Endothelial cell of umbilical vein (primary cell): ENCODE results near the gene RAB3D. TPM values are rescaled to one million over a fixed set of nuclear protein-coding genes. Genes with fewer than 3 reads are reported as not detected.

Experiments used
- BruUV-seq: library from RNA; stranded (reverse); fragments of 400-500 nt; replicated peaks from 2 replicates; lab custom pipeline; 2021; lab: Mats Ljungman, UMichigan
- CTCF ChIA-PET: fragments of 300-600, 350-600 bp; sonication (Branson Sonifier 250); formaldehyde crosslinking; loops from one replicate; lab custom pipeline; 2021; ENCODE audit warnings: antibody characterized with exemption, inconsistent platforms; lab: Charles Lee
- POLR2A ChIA-PET: fragments of 300-600, 350-600 bp; sonication (Branson Sonifier 250); formaldehyde crosslinking; loops from one replicate; lab custom pipeline; 2021; ENCODE audit warnings: antibody characterized with exemption, inconsistent platforms; lab: Charles Lee
- DNase-seq: peaks from one replicate; pipeline ENCODE4 v3.0.0-alpha.2; 2011; ENCODE audit warnings: low read depth, low spot score
- FAIRE-seq: peaks from 2 replicates; lab custom pipeline; 2011; peaks lifted over from hg19 to GRCh38; lab: Jason Lieb, UNC
- H2AFZ ChIP-seq: 2 replicates; pipeline ENCODE4 v1.6.0; 2012; ENCODE audit warnings: low read depth, low read length, control low read depth, inconsistent platforms
- H3K27ac ChIP-seq: 2 replicates; pipeline ENCODE4 v1.5.1; 2011; ENCODE audit warnings: low read depth, mild to moderate bottlenecking, control low read depth, low read length, moderate library complexity; ENCODE audit not compliant: insufficient read depth
- H3K27me3 ChIP-seq, 2 experiments: 2 replicates each; pipeline versions ENCODE4 v1.6.0 to v1.6.1; 2011; ENCODE audit warnings: low read length in 2 of 2, mixed read lengths in 1 of 2; ENCODE audit not compliant: control insufficient read depth in 2 of 2, insufficient read depth in 2 of 2
- H3K36me3 ChIP-seq, 2 experiments: 2 replicates in 1 of 2; 3 replicates in 1 of 2; pipeline ENCODE4 v1.5.1; 2011; ENCODE audit warnings: low read length in 2 of 2, mild to moderate bottlenecking in 1 of 2, moderate library complexity in 1 of 2; ENCODE audit not compliant: control insufficient read depth in 2 of 2, insufficient read depth in 2 of 2; ENCODE audit errors: extremely low read depth in 1 of 2
- H3K4me1 ChIP-seq: 3 replicates; pipeline ENCODE4 v1.5.1; 2011; ENCODE audit warnings: mild to moderate bottlenecking, low read length; ENCODE audit not compliant: control insufficient read depth, insufficient read depth; ENCODE audit errors: extremely low read depth
- H3K4me2 ChIP-seq: 2 replicates; pipeline ENCODE4 v1.6.1; 2011; ENCODE audit warnings: low read length, control low read depth, mixed read lengths; ENCODE audit not compliant: insufficient read depth
- H3K4me3 ChIP-seq, 3 experiments: fragments of 200-600 bp in 1 of 3; sonication (generic), shearing (Covaris generic) in 1 of 3; replicated peaks in 1 of 3; 2 replicates each; pipeline ENCODE4 v1.5.1; 2011 to 2016; ENCODE audit warnings: control low read depth in 3 of 3, low read length in 3 of 3, mild to moderate bottlenecking in 2 of 3, inconsistent platforms in 1 of 3, low read depth in 1 of 3, moderate library complexity in 1 of 3; ENCODE audit not compliant: insufficient read depth in 1 of 3
- H3K79me2 ChIP-seq: 2 replicates; pipeline ENCODE4 v1.6.0; 2012; ENCODE audit warnings: low read length, inconsistent platforms; ENCODE audit not compliant: control insufficient read depth, insufficient read depth
- H3K9ac ChIP-seq: replicated peaks from 2 replicates; pipeline ENCODE3; 2011; ENCODE audit warnings: low read length, control low read depth; ENCODE audit not compliant: insufficient read depth; ENCODE audit errors: extremely low read depth
- H3K9me1 ChIP-seq: replicated peaks from 3 replicates; pipeline ENCODE4 v1.6.0; 2011; ENCODE audit warnings: mild to moderate bottlenecking, low read length; ENCODE audit not compliant: control insufficient read depth, insufficient read depth; ENCODE audit errors: extremely low read depth
- H3K9me3 ChIP-seq: replicated peaks from 2 replicates; pipeline ENCODE4 v1.5.1; 2012; ENCODE audit warnings: low read length, inconsistent platforms; ENCODE audit not compliant: control insufficient read depth, insufficient read depth
- H4K20me1 ChIP-seq: replicated peaks from 2 replicates; pipeline ENCODE3; 2011; ENCODE audit warnings: mild to moderate bottlenecking, low read length; ENCODE audit not compliant: control insufficient read depth, insufficient read depth; ENCODE audit errors: extremely low read depth
- CTCF ChIP-seq, 2 donors: IDR thresholded peaks; 1 replicate in 1 of 2; 2 replicates in 1 of 2; pipeline ENCODE4 v1.5.1; 2011; ENCODE audit warnings: low read length in 2 of 2, mild to moderate bottlenecking in 2 of 2, moderate library complexity in 2 of 2, control low read depth in 1 of 2, inconsistent platforms in 1 of 2, low read depth in 1 of 2; ENCODE audit not compliant: insufficient read depth in 1 of 2; ENCODE audit errors: extremely low read depth in 1 of 2
- FOS ChIP-seq: IDR thresholded peaks from 2 replicates; pipeline ENCODE4 v1.6.1; 2011; ENCODE audit warnings: mild to moderate bottlenecking, low read length, moderate library complexity, borderline replicate concordance; ENCODE audit not compliant: insufficient read depth
- GATA2 ChIP-seq: IDR thresholded peaks from 2 replicates; pipeline ENCODE4 v1.7.0; 2011; ENCODE audit warnings: low read depth, mild to moderate bottlenecking, moderate library complexity, mixed read lengths, low read length; ENCODE audit not compliant: insufficient read length, insufficient read depth
- JUN ChIP-seq: IDR thresholded peaks from 2 replicates; pipeline ENCODE4 v1.6.1; 2011; ENCODE audit warnings: borderline replicate concordance, low read depth; ENCODE audit not compliant: insufficient read length, insufficient read depth
- MAX ChIP-seq: IDR thresholded peaks from 2 replicates; pipeline ENCODE4 v1.6.1; 2011; ENCODE audit not compliant: insufficient read depth, insufficient read length
- MYC ChIP-seq: IDR thresholded peaks from one replicate; pipeline ENCODE4 v1.6.1; 2011; ENCODE audit warnings: mild to moderate bottlenecking, low read depth, low read length
- POLR2A ChIP-seq: IDR thresholded peaks from 2 replicates; pipeline ENCODE4 v1.6.1; 2012; ENCODE audit warnings: low read depth, mild to moderate bottlenecking, control low read depth, low read length
- POLR2AphosphoS5 ChIP-seq: IDR thresholded peaks from 2 replicates; pipeline ENCODE4 v1.6.1; 2012; ENCODE audit warnings: low read depth, mild to moderate bottlenecking, control low read depth, low read length, moderate library complexity; ENCODE audit not compliant: insufficient read depth
- dilution Hi-C: fragments of 300-500 bp; cut with MboI; formaldehyde crosslinking; loops from one replicate; pipeline ENCODE4 v1.15.0; 2019; ENCODE audit warnings: low sequenced_read_pairs; ENCODE audit not compliant: extremely low pct_ligation_motif_present
- intact Hi-C: fragments of 100-400 bp; cut with micrococcal nuclease; formaldehyde crosslinking; loops from one replicate; pipeline ENCODE4 v1.10.0; 2022
- polyA plus RNA-seq, 4 experiments: library from polyadenylated mRNA; depleted of rRNA in 3 of 4; stranded (reverse) in 3 of 4; unstranded in 1 of 4; fragments of >200 nt; gene quantifications; 2 replicates each; pipeline versions ENCODE4 v1.2.1 to v1.2.3, GENCODE V29; 2011 to 2012; ENCODE audit warnings: missing spikeins in 1 of 4
- total RNA-seq: library from RNA; stranded (reverse); gene quantifications from 2 replicates; pipeline ENCODE4 v1.2.3, GENCODE V29; 2021

RAB3D gene
- total and polyA plus RNA-seq, 2 donors (not counting 3 experiments of a cell fraction or from before 2014, with no cell fraction given): 35.4 to 48.2 TPM

GRCh38 chr19:11367528-11367927 is 28.1 kb upstream of the RAB3D start:
- dilution Hi-C loops: no loop called here

More at GRCh38 chr19:11367528-11367927, 28.1 kb upstream of the RAB3D start:
- Histone ChIP-seq H2AFZ (no peak overlapping the region), H3K27ac (no peak overlapping the region), H3K9me3 (no peaks in the 10 kb centered on the region), H3K27me3 (no peaks in the 10 kb centered on the region), H3K4me1 (no peaks in the 10 kb centered on the region), H3K36me3 (peaks cover 0 to 4% of the 10 kb centered on the region in 2 experiments), H3K79me2 (no peaks in the 10 kb centered on the region), H3K9me1 (no peaks in the 10 kb centered on the region), H3K9ac (no peak overlapping the region), H3K4me3 (no peak overlapping the region), H4K20me1 (no peaks in the 10 kb centered on the region), H3K4me2 (no peak overlapping the region)
- ChIA-PET CTCF (interaction anchor here (1.2 to 3.7 kb wide), 2 partner anchors 10 to 14 kb away, joined by 3 to 19 read pairs; no protein-coding TSS in a partner anchor), POLR2A (interaction anchor here (1.1 kb wide), 1 partner anchor 14 kb away, joined by 3 read pairs; no protein-coding TSS in a partner anchor)
- FAIRE-seq (no peak), DNase-seq (no peak)
- intact Hi-C loops: no loop called here
- no peak for TF ChIP-seq POLR2A
- no peak for TF ChIP-seq MAX
- TF ChIP-seq GATA2: no peak
- TF ChIP-seq JUN: no peak
- TF ChIP-seq CTCF (IDR thresholded peaks at IDR 0.05; ENCODE audit: extremely low read depth in 1 of 2, insufficient read depth in 1 of 2, low read depth in 1 of 2, low read length in 2 of 2): no peak
- TF ChIP-seq MYC: no peak
- TF ChIP-seq FOS: no peak
- TF ChIP-seq POLR2AphosphoS5: no peak
- no TSS peak for BruUV-seq
